HG03565 (cell line): Measurements from ENCODE around the gene ZNF316.
A peak's percentile ranks its signal among the peaks of the same experiment; 100 is the strongest.
"Not testable (repeated sequence)": the region's sequence is repeated elsewhere in the genome, so short reads cannot be mapped to it uniquely, and the experiment has no call there.

Source experiments
- ATAC-seq: cut with Tn5 transposase; IDR thresholded peaks from one replicate; pipeline ENCODE4 v1.9.1; 2021; ENCODE audit warnings: mild to moderate bottlenecking, moderate library complexity; ENCODE audit not compliant: unreplicated experiment

ZNF316 gene

DNA sequence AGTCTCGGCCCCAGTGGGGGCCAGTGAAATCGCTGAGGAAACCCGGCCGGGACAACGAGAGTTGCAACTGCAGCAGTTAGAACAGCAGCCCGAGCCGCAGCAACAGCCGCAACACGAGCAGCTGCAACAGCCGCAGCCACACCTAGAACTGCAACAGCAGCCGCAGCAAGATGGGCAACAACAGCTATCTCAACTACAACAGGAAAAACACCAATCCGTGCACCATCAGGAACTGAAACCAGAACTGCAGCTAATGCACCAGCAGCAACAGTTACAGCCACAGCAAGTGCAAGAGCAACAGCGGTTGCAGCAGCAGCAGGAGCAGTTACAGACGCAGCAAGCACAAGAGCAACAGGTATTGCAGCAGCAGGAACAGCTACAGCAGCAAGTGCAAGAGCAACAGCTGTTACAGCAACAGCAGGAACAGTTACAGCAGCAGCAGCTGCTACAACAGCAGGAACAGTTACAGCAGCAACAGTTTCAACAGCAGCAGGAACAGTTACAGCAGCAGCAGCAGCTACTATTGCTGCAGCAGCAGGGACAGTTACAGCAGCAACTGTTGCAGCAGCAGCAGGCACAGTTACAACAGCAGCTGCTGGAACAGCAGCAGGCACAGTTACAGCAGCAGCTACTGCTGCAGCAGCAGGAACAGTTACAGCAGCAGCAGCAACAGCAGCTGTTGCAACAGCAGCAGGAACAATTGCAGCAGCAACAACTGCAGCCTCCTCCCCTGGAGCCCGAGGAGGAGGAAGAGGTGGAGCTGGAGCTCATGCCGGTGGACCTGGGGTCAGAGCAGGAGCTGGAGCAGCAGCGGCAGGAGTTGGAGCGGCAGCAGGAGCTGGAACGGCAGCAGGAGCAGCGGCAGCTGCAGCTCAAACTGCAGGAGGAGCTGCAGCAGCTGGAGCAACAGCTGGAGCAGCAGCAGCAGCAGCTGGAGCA, 15.7 kb upstream of the ZNF316 start:
- ATAC-seq, result no peak

DNA sequence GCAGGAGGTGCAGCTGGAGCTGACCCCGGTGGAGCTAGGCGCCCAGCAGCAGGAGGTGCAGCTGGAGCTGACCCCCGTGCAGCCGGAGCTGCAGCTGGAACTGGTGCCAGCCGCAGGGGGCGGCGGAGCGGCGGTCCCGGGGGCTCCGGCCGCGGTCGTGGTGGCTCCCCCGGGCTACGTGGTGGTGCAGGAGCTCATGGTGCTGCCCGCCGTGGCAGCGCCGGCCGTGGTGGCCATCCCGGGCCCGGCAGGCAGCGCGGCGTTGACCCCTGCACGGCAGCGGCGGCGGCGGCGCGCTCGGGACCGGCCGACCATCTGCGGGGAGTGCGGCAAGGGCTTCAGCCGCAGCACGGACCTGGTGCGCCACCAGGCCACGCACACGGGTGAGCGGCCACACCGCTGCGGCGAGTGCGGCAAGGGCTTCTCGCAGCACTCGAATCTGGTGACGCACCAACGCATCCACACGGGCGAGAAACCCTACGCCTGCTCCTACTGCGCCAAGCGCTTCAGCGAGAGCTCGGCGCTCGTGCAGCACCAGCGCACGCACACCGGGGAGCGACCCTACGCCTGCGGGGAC, 14.9 kb upstream of the ZNF316 start:
- no peak for ATAC-seq

DNA sequence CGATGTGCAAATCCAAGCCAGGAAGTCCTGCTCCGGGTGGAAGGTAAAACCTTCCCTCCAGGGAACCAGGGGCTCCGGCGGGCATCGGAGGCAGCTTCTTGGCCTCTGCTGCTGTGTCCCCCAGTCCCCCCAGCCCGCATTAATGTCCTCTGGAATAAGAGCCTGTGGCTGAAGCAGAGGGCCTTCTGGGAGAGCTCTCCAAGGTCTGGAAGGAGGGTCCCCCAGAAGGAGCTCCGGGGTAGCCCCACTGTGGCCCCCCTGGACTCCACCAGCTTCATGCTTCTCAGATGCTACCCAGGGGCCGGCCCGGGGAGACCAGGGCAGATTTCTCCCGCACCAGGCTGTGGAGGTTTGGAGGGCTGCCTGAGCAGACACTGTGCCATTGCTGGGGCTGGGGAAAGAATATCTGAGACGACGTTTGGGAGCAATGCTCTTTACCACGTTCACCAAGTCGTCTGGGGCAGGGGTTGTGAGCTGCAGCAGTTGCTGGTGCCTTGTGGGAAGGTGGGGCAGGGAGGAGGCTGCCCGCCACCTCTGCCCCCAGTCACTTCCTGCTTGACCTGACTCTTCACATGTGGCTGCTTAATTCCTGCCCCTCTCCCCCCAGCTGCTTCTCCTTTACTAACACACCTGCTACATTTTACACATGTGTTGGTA, 13.4 kb upstream of the ZNF316 start:
- no peak for ATAC-seq

DNA sequence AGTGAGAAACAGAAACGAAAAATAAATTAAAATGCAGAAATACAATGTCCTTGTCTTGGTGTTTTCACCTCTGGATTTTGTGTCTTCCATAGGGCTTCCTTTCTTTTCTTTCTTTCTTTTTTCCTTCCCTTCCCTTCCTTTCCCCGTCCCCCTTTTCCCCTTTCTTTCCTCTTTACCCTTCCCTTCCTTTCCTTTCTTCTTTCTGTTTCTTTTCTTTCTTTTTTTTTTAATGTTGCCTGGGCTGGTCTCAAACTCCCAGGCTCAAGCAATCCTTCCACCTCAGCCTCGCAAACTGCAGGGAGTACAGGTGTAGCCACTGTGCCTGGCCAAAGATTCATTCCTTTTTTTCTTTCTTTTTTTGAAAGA, 12.9 kb upstream of the ZNF316 start:
- no peak for ATAC-seq

- no peak for ATAC-seq
Measured at GRCh38 chr7:6628045-6628444, 9.1 kb upstream of the ZNF316 start.

DNA sequence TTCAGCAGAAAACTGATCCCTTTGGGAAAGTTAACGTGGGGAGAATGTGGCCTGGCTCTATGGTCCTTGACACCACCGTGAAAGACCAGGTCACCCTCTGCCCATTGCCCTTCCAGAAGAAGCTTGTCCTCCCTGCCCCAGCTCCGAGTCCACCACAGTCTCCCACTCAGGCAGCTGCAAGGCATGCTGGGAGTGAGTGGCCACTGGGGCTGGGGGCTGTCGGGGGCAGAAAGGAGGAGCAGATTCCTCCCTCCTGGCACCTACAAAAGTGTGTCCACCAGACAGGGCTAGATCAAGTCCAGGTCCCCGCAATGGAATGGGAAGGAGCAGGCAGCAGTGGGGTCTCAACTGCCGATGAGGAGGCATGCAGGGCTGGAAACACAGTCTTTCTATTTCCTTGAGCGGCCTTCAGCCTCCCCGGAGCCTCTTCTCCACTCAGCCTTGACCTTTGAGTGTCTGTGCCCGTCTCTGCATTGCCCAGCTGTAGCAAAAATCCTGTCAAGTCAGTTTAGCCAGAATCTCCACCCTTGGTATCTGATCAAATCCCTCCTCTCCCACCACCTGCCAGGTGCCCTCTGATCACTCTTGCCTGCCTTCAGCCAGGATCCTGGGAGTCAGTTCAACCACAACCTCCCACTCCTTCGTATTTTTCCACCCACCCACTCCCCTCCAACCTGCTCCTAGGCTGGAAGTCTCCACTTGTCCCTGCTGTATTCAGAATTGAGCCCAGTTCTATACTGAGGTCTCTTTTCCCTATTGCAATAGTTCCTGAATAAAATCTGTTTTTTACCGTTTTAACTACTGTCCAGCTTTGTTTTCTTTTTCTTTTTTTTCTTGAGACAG, 6.9 kb upstream of the ZNF316 start:
- ATAC-seq, result no peak

GRCh38 chr7:6631605-6632004, 5.5 kb upstream of the ZNF316 start:
- ATAC-seq, result no peak

GRCh38 chr7:6634021-6634420, 3.1 kb upstream of the ZNF316 start:
- no peak for ATAC-seq

GRCh38 chr7:6634971-6635370, 2.1 kb upstream of the ZNF316 start:
- not testable (repeated sequence) for ATAC-seq

- ATAC-seq, result peak; percentile 73
Measured at GRCh38 chr7:6637544-6638229, 569 bp downstream of the ZNF316 start.

DNA sequence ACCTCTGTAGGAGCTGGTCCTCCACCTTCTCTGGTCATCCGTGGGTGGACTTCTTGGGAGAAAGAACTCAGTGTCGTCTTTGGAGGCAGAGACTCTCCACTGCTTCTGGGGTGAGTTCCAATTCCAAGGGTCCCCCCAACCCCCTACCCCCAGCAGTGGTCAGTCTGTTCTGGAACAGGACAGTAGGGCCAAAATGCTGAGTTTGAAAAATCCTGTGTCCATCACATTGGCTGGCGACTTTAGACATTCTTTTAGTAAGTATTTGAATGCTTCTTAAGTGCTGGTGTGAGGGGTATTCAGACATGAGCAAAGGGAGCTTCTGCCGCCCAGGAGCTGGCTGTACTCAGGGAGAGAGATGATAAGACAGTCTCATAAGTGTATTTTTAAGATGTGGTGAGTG, 1.9 kb downstream of the ZNF316 start:
- no peak for ATAC-seq

DNA sequence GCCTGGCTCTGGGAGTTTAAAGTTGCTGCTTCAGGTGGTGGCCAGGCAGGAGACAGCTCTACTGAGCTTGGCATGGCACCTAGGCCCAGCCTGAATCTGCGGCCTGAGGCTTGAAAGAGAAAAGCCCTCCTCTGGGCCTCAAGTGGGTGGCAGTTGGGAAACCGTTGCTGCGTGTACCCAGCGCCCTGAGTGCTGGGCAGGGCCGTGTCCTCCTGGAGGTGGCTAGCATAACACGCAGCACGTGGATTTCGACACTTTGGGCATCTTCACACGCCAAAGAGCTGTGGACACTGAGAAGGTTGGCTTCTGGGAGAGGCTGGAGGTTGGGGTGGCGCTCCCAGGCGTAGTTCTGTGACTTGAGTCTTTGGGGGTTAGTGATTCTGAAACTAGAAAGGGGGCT, 2.5 kb downstream of the ZNF316 start:
- no peak for ATAC-seq

DNA sequence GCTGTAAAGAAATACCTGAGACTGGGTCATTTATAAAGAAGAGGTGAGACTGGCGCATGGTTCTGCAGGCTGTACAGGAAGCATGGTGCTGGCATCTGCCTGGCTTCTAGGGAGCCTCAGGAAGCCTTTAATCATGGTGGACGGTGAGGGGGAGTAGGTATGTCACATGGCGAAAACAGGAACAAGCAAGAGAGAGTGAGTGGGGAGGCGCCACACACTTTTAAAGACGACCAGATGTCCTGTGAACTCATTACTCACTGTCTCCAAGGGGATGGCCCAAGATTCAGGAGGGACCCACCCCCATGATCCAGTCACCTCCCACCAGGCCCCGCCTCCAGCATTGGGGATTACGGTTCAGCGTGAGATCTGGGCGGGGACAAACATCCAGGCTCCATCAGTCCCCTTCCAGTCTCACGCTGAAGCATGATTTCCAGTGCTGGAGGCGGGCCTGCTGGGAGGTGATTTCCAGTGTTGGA, 3.2 kb downstream of the ZNF316 start:
- ATAC-seq, result no peak

GRCh38 chr7:6641305-6642035, 4.4 kb downstream of the ZNF316 start:
- ATAC-seq, result no peak

DNA sequence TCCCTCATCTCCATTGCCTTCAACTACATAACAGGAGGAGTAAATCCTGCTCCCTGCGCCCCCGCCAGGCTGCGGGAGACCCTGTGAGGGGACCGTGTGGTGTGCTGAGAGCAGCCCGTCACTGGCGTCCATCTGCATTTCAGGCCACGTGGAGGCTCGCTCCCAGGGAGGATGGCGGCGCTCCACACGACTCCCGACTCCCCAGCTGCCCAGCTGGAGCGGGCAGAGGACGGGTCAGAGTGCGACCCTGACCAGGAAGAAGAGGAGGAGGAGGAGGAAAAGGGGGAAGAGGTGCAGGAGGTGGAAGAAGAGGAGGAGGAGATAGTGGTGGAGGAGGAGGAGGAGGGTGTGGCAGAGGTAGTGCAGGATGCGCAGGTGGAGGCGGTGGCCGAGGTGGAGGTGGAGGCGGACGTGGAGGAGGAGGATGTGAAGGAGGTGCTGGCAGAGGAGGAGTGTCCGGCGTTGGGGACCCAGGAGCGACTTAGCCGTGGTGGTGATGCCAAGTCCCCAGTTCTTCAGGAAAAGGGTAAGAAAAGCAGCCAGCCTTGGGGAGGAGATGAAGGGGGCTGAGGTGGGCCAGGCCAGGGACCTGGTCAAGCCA, 5.2 kb downstream of the ZNF316 start:
- no peak for ATAC-seq

- no peak for ATAC-seq
Measured at GRCh38 chr7:6642861-6643640, 5.9 kb downstream of the ZNF316 start.

- no peak for ATAC-seq
Measured at GRCh38 chr7:6643915-6644625, 7.0 kb downstream of the ZNF316 start.

DNA sequence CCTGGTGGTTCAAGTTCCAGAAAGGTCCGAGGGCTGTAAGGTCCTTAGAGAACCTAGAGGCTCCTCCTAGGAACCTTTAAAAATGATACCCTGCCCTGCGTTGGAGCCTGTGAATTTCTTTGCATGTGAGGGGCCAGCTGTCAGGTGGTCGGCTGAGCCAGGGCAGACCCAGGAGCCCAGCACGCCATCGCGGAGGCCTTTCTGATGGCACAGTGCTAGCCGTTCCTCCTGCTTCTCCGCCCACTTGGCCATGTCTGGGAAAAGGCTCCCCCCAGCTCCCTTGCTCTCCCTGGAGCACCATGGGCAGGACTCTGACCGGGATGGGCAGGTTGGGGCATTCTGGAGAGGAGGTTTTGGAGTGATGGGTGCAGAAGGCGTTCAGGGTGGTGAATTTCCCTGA, 7.6 kb downstream of the ZNF316 start:
- ATAC-seq, result no peak
